CD14-positive monocyte (primary cell): Measurements from ENCODE around the gene EPS8L1. TPM values are rescaled to one million over a fixed set of nuclear protein-coding genes. Genes with fewer than 3 reads are reported as not detected.

Experiments used
- DNase-seq, 3 donors: peaks; one replicate each; pipeline ENCODE4 v3.0.0-alpha.2; 2011 to 2022
- H2AFZ ChIP-seq: 2 replicates; pipeline ENCODE4 v1.6.0; 2012; ENCODE audit warnings: mild to moderate bottlenecking, low read depth, low read length, inconsistent platforms; ENCODE audit not compliant: insufficient read depth, poor library complexity, severe bottlenecking
- H3K27ac ChIP-seq, 2 donors: 1 replicate in 1 of 2; 2 replicates in 1 of 2; pipeline ENCODE4 v1.5.1; 2012 to 2013; ENCODE audit warnings: low read length in 2 of 2, control low read depth in 1 of 2, inconsistent platforms in 1 of 2, low read depth in 1 of 2, mild to moderate bottlenecking in 1 of 2
- H3K27me3 ChIP-seq, 2 donors: one replicate each; pipeline versions ENCODE4 v1.6.0 to v1.6.1; 2011 to 2013; ENCODE audit warnings: low read length in 2 of 2; ENCODE audit not compliant: control insufficient read depth in 2 of 2, insufficient read depth in 2 of 2
- H3K36me3 ChIP-seq, 2 donors: replicated peaks in 1 of 2; 1 replicate in 1 of 2; 2 replicates in 1 of 2; pipeline versions ENCODE4 v1.5.1 to v1.6.1; 2012 to 2013; ENCODE audit warnings: low read length in 2 of 2, control low read depth in 1 of 2, inconsistent platforms in 1 of 2, mild to moderate bottlenecking in 1 of 2; ENCODE audit not compliant: insufficient read depth in 2 of 2, control insufficient read depth in 1 of 2
- H3K4me1 ChIP-seq, 2 donors: 1 replicate in 1 of 2; 2 replicates in 1 of 2; pipeline versions ENCODE4 v1.5.1 to v1.6.1; 2012 to 2013; ENCODE audit warnings: low read length in 2 of 2, control low read depth in 1 of 2, inconsistent platforms in 1 of 2, mild to moderate bottlenecking in 1 of 2, moderate library complexity in 1 of 2; ENCODE audit not compliant: insufficient read depth in 2 of 2, control insufficient read depth in 1 of 2
- H3K4me2 ChIP-seq: replicated peaks from 2 replicates; pipeline ENCODE3; 2012; ENCODE audit warnings: low read length, moderate library complexity, mild to moderate bottlenecking; ENCODE audit not compliant: poor library complexity, severe bottlenecking; ENCODE audit errors: extremely low read depth
- H3K4me3 ChIP-seq, 3 experiments: fragments of 200-600 bp in 1 of 3; sonication (generic) in 1 of 3; replicated peaks in 1 of 3; 1 replicate in 2 of 3; 2 replicates in 1 of 3; pipeline ENCODE4 v1.5.1; 2011 to 2013; ENCODE audit warnings: low read length in 3 of 3, mild to moderate bottlenecking in 3 of 3, control low read depth in 2 of 3, low read depth in 2 of 3, inconsistent platforms in 1 of 3, moderate library complexity in 1 of 3
- H3K79me2 ChIP-seq: 2 replicates; pipeline ENCODE4 v1.6.0; 2012; ENCODE audit warnings: mild to moderate bottlenecking, control low read depth, inconsistent platforms, low read length, moderate library complexity; ENCODE audit not compliant: insufficient read depth
- H3K9ac ChIP-seq: 2 replicates; pipeline ENCODE4 v1.6.0; 2017; ENCODE audit warnings: low read length, mild to moderate bottlenecking; ENCODE audit not compliant: insufficient read depth, poor library complexity, severe bottlenecking
- H3K9me3 ChIP-seq, 2 donors: replicated peaks in 1 of 2; 1 replicate in 1 of 2; 2 replicates in 1 of 2; pipeline versions ENCODE4 v1.5.1 to v1.6.1; 2012 to 2013; ENCODE audit warnings: low read length in 2 of 2, control low read depth in 1 of 2; ENCODE audit not compliant: control insufficient read depth in 1 of 2, insufficient read depth in 1 of 2
- H4K20me1 ChIP-seq: 2 replicates; pipeline ENCODE4 v1.6.0; 2012; ENCODE audit warnings: mild to moderate bottlenecking, low read length, control low read depth, moderate library complexity; ENCODE audit not compliant: insufficient read depth
- H3K27ac Mint-ChIP-seq, 7 donors: one replicate each; pipeline ENCODE4 v1.8.0; 2020; ENCODE audit warnings: mild to moderate bottlenecking in 7 of 7, mixed read lengths in 7 of 7, moderate library complexity in 6 of 7, inconsistent platforms in 2 of 7
- H3K27me3 Mint-ChIP-seq, 3 donors: one replicate each; pipeline ENCODE4 v1.8.0; 2021 to 2022; ENCODE audit warnings: low read depth in 3 of 3, mild to moderate bottlenecking in 3 of 3, mixed read lengths in 3 of 3, moderate library complexity in 3 of 3, inconsistent platforms in 1 of 3
- H3K36me3 Mint-ChIP-seq, 2 donors: one replicate each; pipeline ENCODE4 v1.8.0; 2020; ENCODE audit warnings: mixed read lengths in 2 of 2, inconsistent platforms in 1 of 2, mild to moderate bottlenecking in 1 of 2
- H3K4me1 Mint-ChIP-seq: one replicate; pipeline ENCODE4 v1.8.0; 2020; ENCODE audit warnings: mild to moderate bottlenecking, mixed read lengths
- H3K4me3 Mint-ChIP-seq, 2 donors: one replicate each; pipeline ENCODE4 v1.8.0; 2020; ENCODE audit warnings: mild to moderate bottlenecking in 2 of 2, mixed read lengths in 2 of 2, moderate library complexity in 1 of 2
- H3K9me3 Mint-ChIP-seq, 7 donors: one replicate each; pipeline ENCODE4 v1.8.0; 2020 to 2022; ENCODE audit warnings: mixed read lengths in 7 of 7, mild to moderate bottlenecking in 6 of 7, moderate library complexity in 6 of 7, inconsistent platforms in 2 of 7
- WGBS: methylation state at CpG from one replicate; pipeline ENCODE4 v1.1.5; 2013; ENCODE audit warnings: missing lambda C conversion rate; ENCODE audit not compliant: insufficient coverage; 5-methylcytosine and 5-hydroxymethylcytosine counted together
- intact Hi-C, 2 donors: fragments of 100-400 bp; cut with micrococcal nuclease; formaldehyde crosslinking; loops; one replicate each; pipeline versions ENCODE4 v1.15.0 to v1.15.1; 2023
- polyA plus RNA-seq, 3 donors: library from polyadenylated mRNA; depleted of rRNA in 1 of 3; unstranded in 2 of 3; stranded (reverse) in 1 of 3; fragments of 300-500 nt in 2 of 3; fragments of >200 nt in 1 of 3; fragmentation: Illumina TruSeq in 2 of 3; gene quantifications; 1 replicate in 2 of 3; 2 replicates in 1 of 3; pipeline ENCODE4 v1.2.3, GENCODE V29; 2012 to 2021
- TF ChIP-seq, protein P1 (sequence below): fragments of 200-600 bp; IDR thresholded peaks from one replicate; pipeline ENCODE4 v1.8.0; 2022; ENCODE audit warnings: antibody characterized with exemption, mild to moderate bottlenecking

EPS8L1 gene
- polyA plus RNA-seq, 3 donors = 1.5 to 5.0 (median 1.8) TPM

DNA sequence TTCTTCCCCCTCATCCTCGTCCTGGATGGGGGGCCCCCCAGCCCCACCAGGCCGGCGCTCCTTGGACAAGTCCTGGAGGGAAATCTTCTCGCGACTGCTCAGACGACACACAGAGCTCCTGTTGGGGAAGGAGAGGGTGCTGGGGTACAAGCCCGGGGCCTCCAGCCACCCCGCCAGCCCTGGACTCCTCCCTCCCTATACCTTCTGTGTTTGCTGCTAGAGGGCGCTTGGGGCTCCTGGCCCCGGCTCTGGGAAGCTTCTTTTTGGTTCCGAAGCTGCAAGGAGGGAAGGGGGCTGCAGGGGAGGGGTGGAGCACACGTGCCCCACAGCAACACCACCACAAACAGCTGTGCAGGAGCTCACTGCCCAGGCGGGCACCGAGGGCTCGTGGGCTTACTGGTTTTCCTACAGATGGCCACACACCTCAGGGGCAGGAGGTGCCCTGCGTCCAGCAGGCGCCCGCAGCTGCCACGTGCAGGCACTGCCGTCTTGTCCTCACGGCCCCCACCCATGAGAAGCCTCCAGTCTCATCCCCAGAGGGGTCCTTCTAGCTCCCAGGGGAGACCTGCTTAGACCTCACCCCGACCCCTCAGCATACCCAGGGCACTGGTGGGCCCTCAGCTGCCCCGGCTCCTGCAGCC is 20.5 kb downstream of the EPS8L1 start:
- TF ChIP-seq, protein P1, sequence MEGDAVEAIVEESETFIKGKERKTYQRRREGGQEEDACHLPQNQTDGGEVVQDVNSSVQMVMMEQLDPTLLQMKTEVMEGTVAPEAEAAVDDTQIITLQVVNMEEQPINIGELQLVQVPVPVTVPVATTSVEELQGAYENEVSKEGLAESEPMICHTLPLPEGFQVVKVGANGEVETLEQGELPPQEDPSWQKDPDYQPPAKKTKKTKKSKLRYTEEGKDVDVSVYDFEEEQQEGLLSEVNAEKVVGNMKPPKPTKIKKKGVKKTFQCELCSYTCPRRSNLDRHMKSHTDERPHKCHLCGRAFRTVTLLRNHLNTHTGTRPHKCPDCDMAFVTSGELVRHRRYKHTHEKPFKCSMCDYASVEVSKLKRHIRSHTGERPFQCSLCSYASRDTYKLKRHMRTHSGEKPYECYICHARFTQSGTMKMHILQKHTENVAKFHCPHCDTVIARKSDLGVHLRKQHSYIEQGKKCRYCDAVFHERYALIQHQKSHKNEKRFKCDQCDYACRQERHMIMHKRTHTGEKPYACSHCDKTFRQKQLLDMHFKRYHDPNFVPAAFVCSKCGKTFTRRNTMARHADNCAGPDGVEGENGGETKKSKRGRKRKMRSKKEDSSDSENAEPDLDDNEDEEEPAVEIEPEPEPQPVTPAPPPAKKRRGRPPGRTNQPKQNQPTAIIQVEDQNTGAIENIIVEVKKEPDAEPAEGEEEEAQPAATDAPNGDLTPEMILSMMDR = no peak
- Histone ChIP-seq H4K20me1 (peaks cover 75% of the 10 kb centered on the region), H3K79me2 (no peaks in the 10 kb centered on the region), H3K9me3 (no peaks in the 10 kb centered on the region), H3K36me3 (peaks cover 56 to 74% of the 10 kb centered on the region in 2 donors), H3K4me2 (no peak overlapping the region), H2AFZ (no peak overlapping the region), H3K4me1 (peaks cover 10 to 17% of the 10 kb centered on the region in 2 donors), H3K27me3 (no peaks in the 10 kb centered on the region), H3K9ac (no peak overlapping the region), H3K4me3 (no peak overlapping the region), H3K27ac (no peak overlapping the region)
- intact Hi-C loops = no loop called here
- peaks cover 27 to 71% of the 10 kb centered on the region in 2 donors for H3K36me3 Mint-ChIP-seq
- H3K27ac Mint-ChIP-seq = no peak overlapping the region
- WGBS = 96% methylated on average over 10 of the region's 23 CpGs
- no peak for DNase-seq
- H3K27me3 Mint-ChIP-seq = peaks cover 0 to 2% (median 0%) of the 10 kb centered on the region in 3 donors
- H3K4me3 Mint-ChIP-seq = no peak overlapping the region
- peaks cover 0 to 2% (median 0%) of the 10 kb centered on the region in 7 donors for H3K9me3 Mint-ChIP-seq
- H3K4me1 Mint-ChIP-seq = peaks cover 13% of the 10 kb centered on the region

DNA sequence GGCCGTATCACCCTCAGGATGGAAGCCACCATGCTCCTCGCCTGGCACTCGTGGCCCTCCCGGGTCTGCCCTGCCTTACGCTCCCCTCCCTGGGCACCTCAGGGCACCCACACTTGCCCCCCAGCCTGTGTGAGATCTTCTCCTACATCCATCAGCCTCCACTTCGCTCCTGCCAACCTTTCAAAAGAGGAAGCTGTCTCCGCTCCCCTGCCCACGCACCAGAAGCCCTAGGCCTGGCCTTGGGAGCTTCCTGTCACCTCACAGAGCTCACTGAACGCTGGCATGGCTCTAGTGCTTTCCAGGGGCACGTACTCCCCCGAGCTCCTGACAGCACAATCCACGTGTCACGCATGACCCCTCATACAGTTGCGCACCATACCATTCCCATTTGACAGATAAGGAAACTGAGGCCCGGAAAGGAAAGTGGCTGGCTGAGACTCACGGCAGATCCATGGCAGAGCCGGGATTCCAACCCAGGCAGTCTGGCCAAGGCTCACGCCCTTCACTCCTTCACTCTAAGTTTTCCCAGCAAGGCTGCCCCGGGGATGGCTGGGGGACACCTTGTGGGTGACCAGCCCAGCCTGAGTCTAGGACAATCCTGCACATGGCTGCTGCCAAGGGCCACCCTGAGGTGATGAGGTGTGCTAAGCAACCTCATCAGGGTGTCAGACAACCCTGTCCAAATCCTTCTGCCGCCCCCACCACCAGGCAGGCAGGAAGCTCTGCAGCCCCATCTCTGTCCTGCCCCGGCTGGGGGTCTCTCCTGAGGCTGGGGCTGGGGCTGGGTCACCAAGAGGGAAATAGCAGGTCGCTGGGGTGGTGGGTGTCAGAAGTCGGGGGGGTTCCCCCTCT is 22.4 kb downstream of the EPS8L1 start:
- Histone ChIP-seq H3K4me1 (peaks cover 10 to 17% of the 10 kb centered on the region in 2 donors), H3K27me3 (no peaks in the 10 kb centered on the region), H3K27ac (peak overlapping the region in 1 of 2 donors; percentile 4), H3K4me2 (no peak overlapping the region), H3K79me2 (peaks cover 1% of the 10 kb centered on the region), H3K9ac (peak overlapping the region; percentile 15), H3K4me3 (no peak overlapping the region), H3K9me3 (peaks cover 0 to 3% of the 10 kb centered on the region in 2 donors), H4K20me1 (peaks cover 76% of the 10 kb centered on the region), H3K36me3 (peaks cover 59 to 74% of the 10 kb centered on the region in 2 donors), H2AFZ (no peak overlapping the region)
- TF ChIP-seq, protein P1 = no peak
- H3K36me3 Mint-ChIP-seq = peaks cover 41 to 80% of the 10 kb centered on the region in 2 donors
- H3K4me1 Mint-ChIP-seq = peaks cover 13% of the 10 kb centered on the region
- H3K9me3 Mint-ChIP-seq = peaks cover 0 to 6% (median under 1%) of the 10 kb centered on the region in 7 donors
- H3K27me3 Mint-ChIP-seq = peaks cover 0 to 2% (median 0%) of the 10 kb centered on the region in 3 donors
- DNase-seq = peak in 1 of 3 donors; percentile 10
- intact Hi-C loops = no loop called here
- H3K27ac Mint-ChIP-seq = peak overlapping the region in 6 of 7 donors; percentile 35 to 86 (median 46)
- no peak overlapping the region for H3K4me3 Mint-ChIP-seq
- WGBS = 61% methylated on average over 17 of the region's 23 CpGs
